ENCODE data around the gene SLC5A5.

SLC5A5 gene

DNA sequence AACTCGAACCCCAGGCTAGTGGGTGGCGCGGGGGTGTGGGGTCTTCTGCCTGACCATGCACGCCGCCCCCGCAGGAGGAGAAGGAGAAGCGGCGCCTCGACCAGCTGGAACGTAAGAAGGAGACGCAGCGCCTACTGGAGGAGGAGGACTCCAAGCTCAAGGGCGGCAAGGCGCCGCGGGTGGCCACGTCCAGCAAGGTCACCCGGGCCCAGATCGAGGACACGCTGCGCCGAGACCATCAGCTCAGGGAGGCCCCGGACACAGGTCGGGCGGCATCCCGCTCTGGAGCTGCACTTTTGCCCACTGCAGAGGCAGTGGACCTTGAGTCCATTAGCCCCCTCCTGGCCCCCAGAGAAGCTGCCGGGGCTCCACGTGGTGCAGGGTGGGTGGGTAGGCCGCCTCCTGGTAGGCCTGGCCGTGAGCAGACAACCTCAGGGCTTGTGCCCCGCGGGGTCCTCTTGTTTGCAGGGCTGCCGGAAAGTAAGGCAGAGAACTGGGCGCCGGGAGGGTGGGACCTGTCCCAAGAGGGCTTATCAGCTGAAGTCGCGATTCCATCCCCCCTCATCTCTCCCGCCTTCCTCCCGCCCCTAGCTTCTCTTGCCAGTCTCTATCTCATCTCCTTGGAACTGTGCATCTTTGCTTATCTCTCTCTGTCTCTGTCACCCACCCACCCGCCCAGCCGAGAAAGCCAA lies 71.0 kb downstream of the SLC5A5 start:
- POLR2A ChIA-PET: interaction anchor here (0.5 to 1.1 kb wide), 2 partner anchors 48 to 53 kb away, joined by 6 to 8 read pairs; no protein-coding TSS in a partner anchor
- CTCF ChIA-PET: interaction anchor here (0.7 to 6.4 kb wide), 4 partner anchors 10 to 72 kb away, joined by 3 to 110 read pairs (median 5); partner anchors contain the start of gene CCDC124
- TF ChIP-seq, protein P1, sequence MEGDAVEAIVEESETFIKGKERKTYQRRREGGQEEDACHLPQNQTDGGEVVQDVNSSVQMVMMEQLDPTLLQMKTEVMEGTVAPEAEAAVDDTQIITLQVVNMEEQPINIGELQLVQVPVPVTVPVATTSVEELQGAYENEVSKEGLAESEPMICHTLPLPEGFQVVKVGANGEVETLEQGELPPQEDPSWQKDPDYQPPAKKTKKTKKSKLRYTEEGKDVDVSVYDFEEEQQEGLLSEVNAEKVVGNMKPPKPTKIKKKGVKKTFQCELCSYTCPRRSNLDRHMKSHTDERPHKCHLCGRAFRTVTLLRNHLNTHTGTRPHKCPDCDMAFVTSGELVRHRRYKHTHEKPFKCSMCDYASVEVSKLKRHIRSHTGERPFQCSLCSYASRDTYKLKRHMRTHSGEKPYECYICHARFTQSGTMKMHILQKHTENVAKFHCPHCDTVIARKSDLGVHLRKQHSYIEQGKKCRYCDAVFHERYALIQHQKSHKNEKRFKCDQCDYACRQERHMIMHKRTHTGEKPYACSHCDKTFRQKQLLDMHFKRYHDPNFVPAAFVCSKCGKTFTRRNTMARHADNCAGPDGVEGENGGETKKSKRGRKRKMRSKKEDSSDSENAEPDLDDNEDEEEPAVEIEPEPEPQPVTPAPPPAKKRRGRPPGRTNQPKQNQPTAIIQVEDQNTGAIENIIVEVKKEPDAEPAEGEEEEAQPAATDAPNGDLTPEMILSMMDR (IDR thresholded peaks at IDR 0.05; ENCODE audit: control extremely low read depth, extremely low read depth, low read depth, missing control alignments): no peak

DNA sequence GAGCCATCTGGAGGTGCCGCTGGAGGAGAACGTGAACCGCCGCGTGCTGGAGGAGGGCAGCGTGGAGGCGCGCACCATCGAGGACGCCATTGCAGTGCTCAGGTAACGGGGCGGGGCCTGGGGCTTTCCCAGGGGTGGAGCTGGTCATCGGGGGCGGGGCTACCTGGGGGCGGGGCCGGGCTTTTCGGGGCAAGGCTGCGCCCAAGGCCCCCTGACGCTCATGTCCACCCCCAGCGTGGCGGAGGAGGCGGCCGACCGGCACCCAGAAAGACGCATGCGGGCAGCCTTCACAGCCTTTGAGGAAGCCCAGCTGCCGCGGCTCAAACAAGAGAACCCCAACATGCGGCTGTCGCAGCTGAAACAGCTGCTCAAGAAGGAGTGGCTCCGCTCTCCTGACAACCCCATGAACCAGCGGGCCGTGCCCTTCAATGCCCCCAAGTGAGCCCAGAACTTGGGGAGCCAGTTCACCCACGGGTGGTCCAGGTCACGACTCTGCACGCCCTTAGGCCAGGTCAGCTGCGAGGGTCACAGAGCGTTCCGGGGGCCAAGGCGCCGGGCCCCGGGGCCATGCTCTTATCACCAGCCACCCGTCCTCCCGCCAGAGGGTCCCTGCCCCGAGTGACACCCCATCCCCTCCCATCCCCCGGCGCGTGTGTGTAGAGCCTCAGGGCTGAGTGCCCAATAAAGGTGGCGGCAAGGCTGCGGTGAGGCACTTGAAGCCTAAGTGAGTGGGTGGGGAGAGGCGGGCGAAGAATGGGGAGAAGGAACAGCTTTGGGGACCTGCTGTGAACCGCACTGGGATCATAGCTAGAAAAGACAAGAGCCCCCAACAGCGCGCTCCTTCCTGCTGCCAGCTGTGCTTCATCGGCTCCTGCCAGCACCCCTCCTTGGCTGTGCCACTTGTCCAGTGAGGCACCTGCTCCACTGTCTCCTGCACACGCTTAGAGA lies 71.8 kb downstream of the SLC5A5 start:
- no peak for DNase-seq (ENCODE audit: extremely low spot score)
- TF ChIP-seq, protein P1 (IDR thresholded peaks at IDR 0.05; ENCODE audit: control extremely low read depth, extremely low read depth, low read depth, missing control alignments): no peak
- CTCF ChIA-PET: interaction anchor here (1.1 to 6.4 kb wide), 3 partner anchors 11 to 55 kb away, joined by 6 to 110 read pairs (median 6); partner anchors contain the start of gene CCDC124
- POLR2A ChIA-PET: interaction anchor here (1.1 kb wide), 1 partner anchor 52 kb away, joined by 6 read pairs; no protein-coding TSS in a partner anchor

More for the DNA sequence above, 71.0 kb downstream of the SLC5A5 start:
- no peak for DNase-seq (ENCODE audit: extremely low spot score)

DNA sequence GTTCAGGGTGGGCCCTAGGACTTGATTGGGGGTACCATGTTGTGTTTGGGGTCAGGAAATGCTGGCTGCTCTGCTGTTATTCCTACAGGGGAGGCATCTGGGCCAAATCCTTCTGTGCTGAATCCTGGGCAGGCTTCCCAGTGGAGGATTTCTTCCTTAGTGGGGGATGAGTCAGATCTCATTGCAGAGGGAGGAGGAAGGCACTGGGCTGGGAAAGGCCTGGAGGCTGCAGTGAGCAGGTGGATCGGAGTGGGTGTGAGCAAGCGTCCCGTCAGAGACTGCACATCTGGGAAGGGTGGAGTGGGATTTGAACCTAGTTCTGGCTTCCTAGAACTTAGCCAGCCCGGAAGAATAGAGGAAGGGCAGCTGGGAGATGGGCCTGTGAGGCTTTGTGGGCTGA lies 72.6 kb downstream of the SLC5A5 start:
- DNase-seq (ENCODE audit: extremely low spot score): no peak
- ChIA-PET POLR2A (no interaction called here), CTCF (interaction anchor here (1.0 to 6.4 kb wide), 5 partner anchors 9 to 54 kb away, joined by 4 to 110 read pairs (median 6); partner anchors contain the start of gene CCDC124)
- TF ChIP-seq, protein P1 (IDR thresholded peaks at IDR 0.05; ENCODE audit: control extremely low read depth, extremely low read depth, low read depth, missing control alignments): no peak

All from GM10248 (cell line).